ENCODE results near the gene DDN.

DDN gene

GRCh38 chr12:49031573-49032161, 32.5 kb upstream of the DDN start:
- no peak for DNase-seq (ENCODE audit: low read depth)

GRCh38 chr12:49030714-49031572, 31.8 kb upstream of the DDN start:
- DNase-seq (ENCODE audit: low read depth): no peak

- no peak for DNase-seq (ENCODE audit: low read depth)
These were observed 30.9 kb upstream of the DDN start for GRCh38 chr12:49030119-49030518.

- DNase-seq (ENCODE audit: low read depth): no peak
These were observed 29.6 kb upstream of the DDN start for GRCh38 chr12:49028666-49029275.

- DNase-seq (ENCODE audit: low read depth): no peak
These were observed 28.8 kb upstream of the DDN start for GRCh38 chr12:49027846-49028555.

GRCh38 chr12:49026678-49027480, 27.7 kb upstream of the DDN start:
- DNase-seq (ENCODE audit: low read depth): no peak

- DNase-seq (ENCODE audit: low read depth): no peak
These were observed 26.9 kb upstream of the DDN start for GRCh38 chr12:49026101-49026500.

GRCh38 chr12:49025463-49025862, 26.3 kb upstream of the DDN start:
- DNase-seq (ENCODE audit: low read depth): no peak

- DNase-seq (ENCODE audit: low read depth): no peak
These were observed 25.4 kb upstream of the DDN start for GRCh38 chr12:49024543-49024942.

GRCh38 chr12:49023812-49024211, 24.6 kb upstream of the DDN start:
- no peak for DNase-seq (ENCODE audit: low read depth)

- DNase-seq (ENCODE audit: low read depth): no peak
These were observed 23.5 kb upstream of the DDN start for GRCh38 chr12:49022558-49023178.

GRCh38 chr12:49021292-49021915, 22.2 kb upstream of the DDN start:
- DNase-seq (ENCODE audit: low read depth): no peak

- DNase-seq (ENCODE audit: low read depth): no peak
These were observed 21.3 kb upstream of the DDN start for GRCh38 chr12:49020441-49020840.

GRCh38 chr12:49019443-49020324, 20.5 kb upstream of the DDN start:
- DNase-seq (ENCODE audit: low read depth): peak; percentile 65

GRCh38 chr12:49019120-49019430, 19.9 kb upstream of the DDN start:
- no peak for DNase-seq (ENCODE audit: low read depth)

- peak; percentile 98 for DNase-seq (ENCODE audit: low read depth)
These were observed 19.3 kb upstream of the DDN start, which contains the start of gene PRKAG1 for GRCh38 chr12:49018261-49019119. Gene PRKAG1, minus strand, starts transcription at chr12:49018776. Its CDS starts 36 bp downstream, at chr12:49018740.

GRCh38 chr12:49017891-49018260, 18.7 kb upstream of the DDN start:
- no peak for DNase-seq (ENCODE audit: low read depth)

GRCh38 chr12:49015196-49015595, 16.0 kb upstream of the DDN start:
- no peak for DNase-seq (ENCODE audit: low read depth)

GRCh38 chr12:49014547-49014946, 15.4 kb upstream of the DDN start:
- DNase-seq (ENCODE audit: low read depth): no peak
